Neuronal stem cell (in vitro differentiated cells): ENCODE results near the gene ALDH1L1.
A peak's percentile ranks its signal among the peaks of the same experiment; 100 is the strongest.

ENCODE experiments used
- DNase-seq: peaks from one replicate; pipeline ENCODE4 v3.0.0-alpha.2; 2013; ENCODE audit warnings: low spot score
- H2AFZ ChIP-seq: one replicate; pipeline ENCODE4 v1.6.1; 2013; ENCODE audit warnings: mild to moderate bottlenecking, low read length, inconsistent platforms
- H2AK5ac ChIP-seq: 2 replicates; pipeline ENCODE4 v1.6.1; 2013; ENCODE audit warnings: low read depth, mild to moderate bottlenecking, inconsistent platforms, low read length, moderate library complexity, mixed read lengths
- H2BK120ac ChIP-seq: 2 replicates; pipeline ENCODE4 v1.6.1; 2013; ENCODE audit warnings: low read depth, mild to moderate bottlenecking, inconsistent platforms, low read length, moderate library complexity, mixed read lengths
- H2BK12ac ChIP-seq: one replicate; pipeline ENCODE4 v1.6.1; 2013; ENCODE audit warnings: low read length, inconsistent platforms
- H2BK15ac ChIP-seq: 2 replicates; pipeline ENCODE4 v1.6.1; 2013; ENCODE audit warnings: mild to moderate bottlenecking, low read length, inconsistent platforms, mixed read lengths
- H2BK5ac ChIP-seq: one replicate; pipeline ENCODE4 v1.6.1; 2013; ENCODE audit warnings: inconsistent platforms, mild to moderate bottlenecking, low read length, moderate library complexity
- H3K14ac ChIP-seq: one replicate; pipeline ENCODE4 v1.6.1; 2013; ENCODE audit warnings: low read length, inconsistent platforms
- H3K18ac ChIP-seq: 2 replicates; pipeline ENCODE4 v1.6.1; 2013; ENCODE audit warnings: low read length, inconsistent platforms
- H3K23ac ChIP-seq: 2 replicates; pipeline ENCODE4 v1.6.1; 2013; ENCODE audit warnings: low read depth, mild to moderate bottlenecking, mixed read lengths, low read length, inconsistent platforms; ENCODE audit not compliant: poor library complexity
- H3K27ac ChIP-seq: replicated peaks from 3 replicates; pipeline ENCODE4 v1.5.1; 2013; ENCODE audit warnings: low read length, inconsistent platforms
- H3K27me3 ChIP-seq, 3 experiments: 2 replicates each; pipeline ENCODE4 v1.6.1; 2013; ENCODE audit warnings: low read length in 3 of 3, mild to moderate bottlenecking in 2 of 3, inconsistent platforms in 1 of 3, low read depth in 1 of 3, mixed read lengths in 1 of 3, moderate library complexity in 1 of 3; ENCODE audit not compliant: control insufficient read depth in 3 of 3, insufficient read depth in 3 of 3
- H3K36me3 ChIP-seq, 2 donors: replicated peaks in 1 of 2; 2 replicates each; pipeline ENCODE4 v1.6.1; 2013; ENCODE audit warnings: low read length in 2 of 2; ENCODE audit not compliant: control insufficient read depth in 2 of 2, insufficient read depth in 2 of 2
- H3K4ac ChIP-seq: 2 replicates; pipeline ENCODE4 v1.6.1; 2013; ENCODE audit warnings: inconsistent platforms, mild to moderate bottlenecking, low read length, moderate library complexity
- H3K4me1 ChIP-seq, 2 donors: 1 replicate in 1 of 2; 2 replicates in 1 of 2; pipeline ENCODE4 v1.6.1; 2013; ENCODE audit warnings: low read length in 2 of 2, low read depth in 1 of 2; ENCODE audit not compliant: control insufficient read depth in 2 of 2, insufficient read depth in 1 of 2
- H3K4me2 ChIP-seq: one replicate; pipeline ENCODE4 v1.6.1; 2013; ENCODE audit warnings: mild to moderate bottlenecking, low read length, inconsistent platforms; ENCODE audit not compliant: insufficient read depth, poor library complexity, severe bottlenecking
- H3K4me3 ChIP-seq, 2 donors: 2 replicates each; pipeline ENCODE4 v1.5.1; 2013; ENCODE audit warnings: low read length in 2 of 2, mild to moderate bottlenecking in 2 of 2, inconsistent platforms in 1 of 2, moderate library complexity in 1 of 2
- H3K79me1 ChIP-seq: one replicate; pipeline ENCODE4 v1.6.1; 2013; ENCODE audit warnings: low read depth, mild to moderate bottlenecking, inconsistent platforms, low read length, moderate library complexity
- H3K9ac ChIP-seq: one replicate; pipeline ENCODE4 v1.6.1; 2013; ENCODE audit warnings: mild to moderate bottlenecking, low read depth, low read length, inconsistent platforms; ENCODE audit not compliant: poor library complexity
- H3K9me3 ChIP-seq, 2 donors: replicated peaks in 1 of 2; 2 replicates each; pipeline versions ENCODE3 to v1.6.1; 2013; ENCODE audit warnings: low read length in 2 of 2, mild to moderate bottlenecking in 2 of 2, inconsistent platforms in 1 of 2, low read depth in 1 of 2, mixed read lengths in 1 of 2, moderate library complexity in 1 of 2; ENCODE audit not compliant: control insufficient read depth in 2 of 2, insufficient read depth in 1 of 2
- H4K8ac ChIP-seq: one replicate; pipeline ENCODE4 v1.6.1; 2013; ENCODE audit warnings: low read depth, mild to moderate bottlenecking, inconsistent platforms, low read length, moderate library complexity
- H4K91ac ChIP-seq: one replicate; pipeline ENCODE4 v1.6.1; 2013; ENCODE audit warnings: low read length, low read depth, mild to moderate bottlenecking, inconsistent platforms; ENCODE audit not compliant: poor library complexity
- WGBS, 2 donors: extraction: QIAGEN DNeasy Blood & Tissue Kit; methylation state at CpG; one replicate each; pipeline ENCODE4 v1.1.7; 2013; ENCODE audit warnings: missing lambda C conversion rate in 2 of 2, mixed read lengths in 1 of 2; ENCODE audit not compliant: insufficient read length in 2 of 2, insufficient replicate concordance in 1 of 2; ENCODE audit errors: extremely low coverage in 2 of 2; 5-methylcytosine and 5-hydroxymethylcytosine counted together

ALDH1L1 gene

GRCh38 chr3:126119976-126120375 lies 60.4 kb downstream of the ALDH1L1 start:
- Histone ChIP-seq H4K8ac (no peak overlapping the region), H3K27me3 (peaks cover 0 to 23% (median 0%) of the 10 kb centered on the region in 3 experiments)
- WGBS, 2 donors, result no CpG with 5 or more reads among the region's 8 CpGs

GRCh38 chr3:126119008-126119675 lies 61.2 kb downstream of the ALDH1L1 start:
- no CpG with 5 or more reads among the region's 7 CpGs for WGBS, 2 donors
- Histone ChIP-seq H3K23ac (no peak overlapping the region), H3K9me3 (no peaks in the 10 kb centered on the region), H2BK120ac (peak overlapping the region; percentile 83), H3K4me3 (no peak overlapping the region), H4K91ac (no peak overlapping the region), H2BK12ac (no peak overlapping the region), H3K27ac (no peak overlapping the region), H3K4me1 (peaks cover 0 to 1% of the 10 kb centered on the region in 2 donors), H2BK5ac (no peak overlapping the region), H3K27me3 (peaks cover 0 to 17% (median 0%) of the 10 kb centered on the region in 3 experiments), H3K36me3 (no peaks in the 10 kb centered on the region), H3K14ac (no peak overlapping the region), H3K79me1 (no peaks in the 10 kb centered on the region), H3K18ac (no peak overlapping the region), H3K9ac (no peak overlapping the region), H2AFZ (no peak overlapping the region), H3K4me2 (no peak overlapping the region), H2AK5ac (peak overlapping the region; percentile 66), H3K4ac (no peak overlapping the region), H4K8ac (no peak overlapping the region), H2BK15ac (peak overlapping the region; percentile 72)
- no peak for DNase-seq

More at GRCh38 chr3:126119976-126120375, 60.4 kb downstream of the ALDH1L1 start:
- no peak overlapping the region for H4K91ac ChIP-seq
- no peak overlapping the region for H3K23ac ChIP-seq
- H3K14ac ChIP-seq, result no peak overlapping the region
- no peak overlapping the region for H3K4me3 ChIP-seq
- H3K4me2 ChIP-seq, result no peak overlapping the region
- H3K9ac ChIP-seq, result no peak overlapping the region
- no peaks in the 10 kb centered on the region for H3K9me3 ChIP-seq
- no peak overlapping the region for H2BK120ac ChIP-seq
- H2BK15ac ChIP-seq, result no peak overlapping the region
- H2AFZ ChIP-seq, result no peak overlapping the region
- no peaks in the 10 kb centered on the region for H3K36me3 ChIP-seq
- H3K4ac ChIP-seq, result no peak overlapping the region
- no peak overlapping the region for H2BK12ac ChIP-seq
- no peak overlapping the region for H2AK5ac ChIP-seq
- no peak overlapping the region for H2BK5ac ChIP-seq
- H3K4me1 ChIP-seq, result peaks cover 0 to 2% of the 10 kb centered on the region in 2 donors
- no peak overlapping the region for H3K27ac ChIP-seq
- no peak overlapping the region for H3K18ac ChIP-seq
- DNase-seq, result no peak
- no peaks in the 10 kb centered on the region for H3K79me1 ChIP-seq

- no peak overlapping the region for H3K9ac ChIP-seq
- H3K4ac ChIP-seq, result no peak overlapping the region
- H3K27me3 ChIP-seq, result peaks cover 0 to 14% (median 0%) of the 10 kb centered on the region in 3 experiments
- no peak overlapping the region for H2BK5ac ChIP-seq
- H3K4me1 ChIP-seq, result no peaks in the 10 kb centered on the region
- no peak overlapping the region for H3K23ac ChIP-seq
- H3K18ac ChIP-seq, result peak overlapping the region; percentile 8
- H3K9me3 ChIP-seq, result no peaks in the 10 kb centered on the region
- no peak overlapping the region for H3K27ac ChIP-seq
- H2BK120ac ChIP-seq, result peak overlapping the region; percentile 83
- no peaks in the 10 kb centered on the region for H3K79me1 ChIP-seq
- H3K36me3 ChIP-seq, result no peaks in the 10 kb centered on the region
- H2BK12ac ChIP-seq, result no peak overlapping the region
- no peak overlapping the region for H4K8ac ChIP-seq
- no CpG with 5 or more reads among the region's 11 CpGs for WGBS, 2 donors
- H3K4me3 ChIP-seq, result no peak overlapping the region
- no peak overlapping the region for H2AK5ac ChIP-seq
- no peak overlapping the region for H3K4me2 ChIP-seq
- no peak overlapping the region for H2AFZ ChIP-seq
- no peak for DNase-seq
- H3K14ac ChIP-seq, result no peak overlapping the region
- H4K91ac ChIP-seq, result no peak overlapping the region
- peak overlapping the region; percentile 72 for H2BK15ac ChIP-seq
Measured at GRCh38 chr3:126118591-126118990, 61.8 kb downstream of the ALDH1L1 start.

- H2BK12ac ChIP-seq, result no peak overlapping the region
- H3K9ac ChIP-seq, result no peak overlapping the region
- H3K27me3 ChIP-seq, result peaks cover 0 to 18% (median 0%) of the 10 kb centered on the region in 3 experiments
- H2AK5ac ChIP-seq, result no peak overlapping the region
- no CpG with 5 or more reads among the region's 9 CpGs for WGBS, 2 donors
- no peaks in the 10 kb centered on the region for H3K36me3 ChIP-seq
- peak overlapping the region; percentile 39 for H3K18ac ChIP-seq
- no peak overlapping the region for H3K4me3 ChIP-seq
- no peak overlapping the region for H4K91ac ChIP-seq
- no peak overlapping the region for H2BK15ac ChIP-seq
- no peak overlapping the region for H3K14ac ChIP-seq
- no peak overlapping the region for H3K27ac ChIP-seq
- no peak overlapping the region for H4K8ac ChIP-seq
- no peaks in the 10 kb centered on the region for H3K9me3 ChIP-seq
- H3K4me1 ChIP-seq, result peaks cover 0 to 4% of the 10 kb centered on the region in 2 donors
- peak overlapping the region; percentile 32 for H2BK120ac ChIP-seq
- no peak overlapping the region for H3K23ac ChIP-seq
- no peak overlapping the region for H2BK5ac ChIP-seq
- H3K4ac ChIP-seq, result no peak overlapping the region
- no peaks in the 10 kb centered on the region for H3K79me1 ChIP-seq
- no peak for DNase-seq
- no peak overlapping the region for H2AFZ ChIP-seq
- no peak overlapping the region for H3K4me2 ChIP-seq
Measured at GRCh38 chr3:126117786-126118185, 62.6 kb downstream of the ALDH1L1 start.
